CD4-positive, alpha-beta T cell treated with Interleukin-17A for 1 hour (primary cell): ENCODE results near the gene TSPAN2.

Source experiments
- DNase-seq: peaks from one replicate; pipeline ENCODE4 v3.0.0-alpha.2; 2020

TSPAN2 gene

GRCh38 chr1:115073298-115074087 is 15.8 kb downstream of the TSPAN2 start:
- DNase-seq, result no peak

DNA sequence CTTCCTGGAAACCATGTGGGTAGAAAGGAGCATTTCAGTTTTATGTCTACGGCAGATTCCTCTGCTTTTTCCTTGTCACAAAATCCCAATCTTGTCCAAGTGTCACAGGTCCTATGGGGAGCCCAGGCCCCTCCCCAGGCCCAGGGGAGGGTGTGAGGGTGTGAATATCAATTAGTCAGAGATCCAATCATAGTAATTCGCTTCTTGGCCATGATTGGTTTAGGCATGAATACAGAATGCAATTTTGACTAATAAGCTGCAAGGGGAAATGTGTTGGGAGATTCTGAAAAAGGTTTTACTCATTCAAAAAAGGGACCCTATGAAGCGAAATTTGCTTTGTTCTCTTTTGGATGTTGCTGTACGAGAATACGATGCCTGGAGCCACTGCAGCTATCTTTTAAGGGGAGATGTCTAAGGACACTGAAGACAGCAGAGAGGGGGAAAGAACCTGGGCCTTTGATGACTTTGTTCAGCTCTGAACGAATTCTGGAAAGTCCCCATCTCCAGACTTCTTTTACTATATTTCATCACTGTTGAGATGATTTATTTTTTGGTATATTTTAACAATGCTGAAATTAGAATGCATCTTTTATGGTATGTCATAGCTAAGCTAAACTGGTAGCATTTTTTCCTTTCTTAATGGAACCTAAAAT is 18.2 kb downstream of the TSPAN2 start:
- DNase-seq, result peak; percentile 18

DNA sequence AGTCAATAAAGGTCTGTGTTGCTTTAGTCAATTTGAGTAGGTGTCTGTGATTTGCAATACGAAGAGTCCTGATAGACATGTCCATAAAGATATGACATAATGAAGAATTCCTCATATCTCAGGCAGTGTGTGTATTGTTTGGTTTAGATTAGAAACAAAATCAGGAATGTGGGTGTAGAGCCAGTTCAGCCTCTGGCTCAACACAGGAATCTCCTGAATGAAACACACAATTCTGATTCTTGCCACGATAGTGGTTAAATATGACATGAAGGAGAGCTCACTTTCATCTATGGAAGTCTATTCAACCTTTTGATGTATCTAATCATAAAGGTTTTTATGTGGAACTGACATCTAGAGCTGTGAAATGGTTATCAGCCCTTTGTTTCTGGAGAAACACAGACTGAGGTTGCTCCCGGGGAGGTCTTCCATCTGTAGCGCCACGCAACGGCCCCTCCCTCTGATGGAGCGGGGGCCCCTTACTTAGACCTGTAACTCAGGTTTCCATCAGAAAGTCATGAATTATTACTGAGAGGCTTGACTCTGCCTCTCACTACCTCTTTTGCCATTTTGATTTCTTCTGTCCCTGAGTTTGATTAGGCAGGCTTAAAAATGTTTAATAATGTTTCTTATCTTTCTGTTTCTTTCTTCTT is 19.5 kb downstream of the TSPAN2 start:
- DNase-seq, result no peak

- no peak for DNase-seq
These were observed 20.3 kb downstream of the TSPAN2 start for GRCh38 chr1:115068826-115069585.

- no peak for DNase-seq
These were observed 22.0 kb downstream of the TSPAN2 start for GRCh38 chr1:115067161-115067859.

GRCh38 chr1:115065021-115065420 is 24.3 kb downstream of the TSPAN2 start:
- no peak for DNase-seq

DNA sequence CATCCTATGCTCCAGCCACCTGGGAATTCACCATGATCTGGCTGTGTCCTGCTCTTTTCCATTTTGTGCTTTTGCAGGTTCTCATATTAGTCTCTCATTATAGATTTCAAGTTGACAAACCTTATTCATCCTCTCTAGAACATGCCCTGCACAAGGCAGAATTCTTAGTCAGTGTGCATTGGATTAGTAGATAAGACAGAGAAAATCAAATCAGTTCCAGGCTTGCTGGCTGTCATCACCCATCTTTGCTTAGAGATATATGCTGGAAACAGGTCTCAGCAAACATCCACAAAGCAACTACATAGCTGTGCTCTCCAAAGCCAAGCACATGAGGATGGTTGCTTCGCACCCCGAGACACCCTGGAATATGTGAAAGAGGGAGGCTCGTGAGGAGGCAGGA is 24.8 kb downstream of the TSPAN2 start:
- no peak for DNase-seq

DNA sequence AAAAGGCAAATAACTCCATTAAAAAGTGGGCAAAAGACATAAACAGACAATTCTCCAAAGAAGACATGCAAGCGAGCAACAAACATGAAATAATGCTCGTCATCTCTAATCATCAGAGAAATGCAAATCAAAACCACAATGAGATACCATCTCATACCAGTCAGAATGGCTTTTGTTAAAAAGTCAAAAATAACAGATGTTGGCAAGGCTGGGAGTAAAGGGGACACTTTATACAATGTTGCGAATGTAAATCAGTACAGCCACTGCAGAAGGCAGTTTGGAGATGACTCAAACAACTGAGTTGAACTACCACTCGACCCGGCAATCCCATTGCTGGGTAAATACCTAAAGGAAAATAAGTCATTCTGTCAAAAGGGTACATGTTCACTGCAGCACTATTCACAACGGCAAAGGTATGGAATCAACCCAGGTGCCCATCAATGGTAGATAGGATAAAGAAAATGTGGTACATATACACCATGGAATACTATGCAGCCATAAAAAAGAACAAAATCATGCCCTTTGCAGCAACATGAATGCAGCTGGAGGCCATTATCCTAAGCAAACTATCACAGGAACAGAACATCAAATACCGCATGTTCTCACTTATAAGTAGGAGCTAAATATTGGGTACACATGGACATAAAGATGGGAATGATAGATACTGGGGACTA is 25.9 kb downstream of the TSPAN2 start:
- DNase-seq, result peak; percentile 83

DNA sequence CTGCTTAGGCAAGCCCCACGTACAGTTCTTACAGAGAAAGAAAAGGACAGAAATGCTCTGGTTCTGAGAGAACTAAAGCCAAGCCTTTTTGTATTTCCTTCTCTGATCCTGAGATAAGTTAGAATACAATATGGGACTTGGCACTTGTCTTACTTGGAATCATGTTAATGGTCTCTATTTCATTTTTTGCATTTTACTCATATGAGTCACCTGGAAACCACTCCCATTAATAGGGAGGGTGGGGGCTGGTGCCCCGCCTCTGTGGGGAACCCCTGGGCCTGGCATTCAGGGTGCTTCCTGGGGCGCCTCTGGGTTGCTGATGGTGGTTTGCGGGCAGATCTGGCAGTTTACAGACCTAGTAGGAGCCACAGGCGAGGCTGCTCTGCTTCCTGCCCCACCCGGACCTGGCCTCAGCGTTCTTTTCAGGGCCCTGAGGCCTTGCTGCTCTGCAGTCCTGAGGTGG is 26.7 kb downstream of the TSPAN2 start:
- peak; percentile 96 for DNase-seq

GRCh38 chr1:115060501-115060900 is 28.8 kb downstream of the TSPAN2 start:
- no peak for DNase-seq

DNA sequence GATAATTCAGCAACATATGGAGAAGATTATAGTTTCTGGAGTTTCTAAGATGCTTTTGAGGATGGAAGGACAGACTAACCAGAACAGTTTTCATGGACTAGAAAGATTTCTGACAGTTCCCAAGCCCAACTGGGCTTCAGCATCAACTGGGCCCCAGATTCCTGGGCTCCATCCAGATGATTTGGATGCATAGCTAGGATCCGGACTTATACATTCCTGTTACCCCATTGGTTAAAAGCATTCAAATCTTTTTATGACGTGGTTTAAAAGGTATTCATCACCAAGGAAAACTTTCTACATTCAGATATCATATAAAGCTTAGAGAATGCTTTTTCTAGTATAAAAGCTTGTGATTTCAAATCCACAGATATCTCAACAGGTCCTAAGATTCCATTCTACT is 30.0 kb downstream of the TSPAN2 start:
- DNase-seq, result no peak

GRCh38 chr1:115057661-115058254 is 31.5 kb downstream of the TSPAN2 start:
- DNase-seq, result no peak

GRCh38 chr1:115056395-115056798 is 32.9 kb downstream of the TSPAN2 start:
- DNase-seq, result no peak

DNA sequence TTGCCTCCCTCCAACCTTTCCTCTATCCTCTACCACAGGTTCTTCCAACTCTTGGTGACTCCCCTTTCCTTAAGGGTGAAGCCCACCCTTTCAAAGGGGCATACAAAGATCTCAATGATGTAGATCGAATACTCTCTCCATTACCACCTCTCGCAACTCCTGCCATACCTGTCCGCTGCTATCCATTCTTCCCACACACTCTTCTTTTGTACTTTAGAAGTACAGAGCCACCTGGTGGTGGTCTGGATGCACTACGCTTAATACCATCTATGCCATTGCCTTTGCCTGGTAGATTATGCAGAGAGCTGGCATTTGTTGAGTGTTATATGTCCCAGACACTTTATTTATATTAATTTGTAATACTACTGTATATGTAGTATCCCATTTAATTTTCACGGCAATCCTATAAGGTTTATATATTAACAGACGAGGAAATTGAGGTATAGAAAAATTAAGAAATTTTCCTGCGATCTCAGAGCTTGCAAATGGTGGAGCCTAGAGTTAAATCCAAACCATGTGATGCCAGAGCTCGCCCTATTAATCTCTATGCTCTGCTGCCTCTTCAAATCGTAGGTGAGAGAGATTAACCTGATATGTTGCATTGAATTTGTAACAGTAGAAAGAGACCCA is 36.7 kb downstream of the TSPAN2 start:
- peak; percentile 73 for DNase-seq

DNA sequence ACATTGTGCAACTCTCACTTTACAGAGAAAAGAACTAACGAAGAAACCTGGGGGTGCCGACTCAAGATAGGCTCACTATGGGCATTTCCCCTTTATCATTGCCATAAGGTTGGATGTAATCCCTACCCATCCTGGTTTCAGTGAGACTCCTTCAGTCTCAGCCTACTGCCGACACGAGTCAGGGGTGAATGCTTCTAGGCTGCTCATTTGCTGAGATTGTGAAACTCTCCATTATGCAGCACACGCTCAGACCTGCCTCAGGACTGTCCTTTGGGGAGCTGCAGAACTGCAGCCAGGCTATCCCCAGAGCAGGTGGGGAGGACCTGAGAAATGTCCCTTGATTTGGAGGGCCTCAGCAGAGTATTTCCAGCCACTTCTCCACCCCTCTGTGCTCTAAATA is 37.5 kb downstream of the TSPAN2 start:
- no peak for DNase-seq

DNA sequence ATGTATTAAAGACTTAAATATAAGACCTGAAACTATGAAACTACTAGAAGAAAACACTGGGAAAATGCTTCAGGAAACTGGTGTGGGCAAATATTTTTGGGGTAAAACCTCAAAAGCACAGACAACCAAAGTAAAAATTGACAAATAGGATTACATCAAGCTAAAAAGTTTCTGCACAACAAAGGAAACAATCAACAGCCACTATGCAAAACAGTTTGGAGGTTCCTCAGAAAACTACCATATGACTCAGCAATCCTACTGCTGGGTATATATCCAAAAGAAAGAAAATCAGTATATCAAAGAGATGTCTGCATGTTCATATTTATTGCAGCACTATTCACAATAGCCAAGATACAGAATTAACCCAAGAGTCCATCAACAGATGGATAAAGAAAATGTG is 42.6 kb downstream of the TSPAN2 start:
- DNase-seq, result no peak

GRCh38 chr1:115041654-115042053 is 47.6 kb downstream of the TSPAN2 start:
- no peak for DNase-seq

GRCh38 chr1:115040501-115040900 is 48.8 kb downstream of the TSPAN2 start:
- no peak for DNase-seq

DNA sequence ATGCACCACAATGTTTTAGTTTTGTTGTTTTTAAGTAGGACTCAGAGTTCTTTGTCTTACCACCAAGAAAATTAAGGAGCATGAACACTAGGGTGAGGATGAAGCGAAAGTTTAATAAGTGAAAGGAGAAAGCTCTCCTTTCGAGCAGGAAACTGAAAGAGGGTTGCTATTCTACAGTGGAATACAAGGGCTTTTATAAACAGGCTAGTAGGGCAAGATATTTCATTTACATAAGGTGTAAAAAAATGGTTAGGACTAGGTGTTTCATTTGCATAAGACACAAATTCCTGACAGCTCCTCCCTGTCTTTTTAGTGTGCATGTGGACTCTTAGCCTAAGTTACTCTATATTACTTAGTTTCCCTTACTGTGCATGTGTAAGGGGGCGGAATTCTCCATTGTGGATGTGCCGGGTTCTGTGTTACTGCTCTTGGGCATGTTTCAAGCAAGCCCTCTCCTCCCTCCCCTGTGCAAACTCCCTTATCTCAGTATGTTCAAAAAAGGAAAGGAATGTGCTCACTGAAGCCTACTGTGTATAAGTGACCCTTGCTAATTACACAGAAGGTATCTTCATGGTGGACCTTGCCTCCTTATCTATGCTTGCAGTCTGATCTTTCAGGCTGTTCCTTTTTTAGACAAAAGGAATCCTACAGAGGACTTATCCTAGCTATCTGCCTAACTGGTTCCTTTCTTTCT is 52.3 kb downstream of the TSPAN2 start:
- DNase-seq, result no peak

- DNase-seq, result no peak
These were observed 53.7 kb downstream of the TSPAN2 start for GRCh38 chr1:115035652-115036051.
